HEK293T (cell line): ENCODE measurements around the gene TMTC4.
"Not testable (repeated sequence)": the region's sequence is repeated elsewhere in the genome, so short reads cannot be mapped to it uniquely, and the experiment has no call there.

ENCODE experiments used
- CTCF ChIA-PET: fragments of 350-600 bp; formaldehyde crosslinking; extraction: SDS; loops from one replicate; lab custom pipeline; 2021; ENCODE audit warnings: antibody characterized with exemption, inconsistent platforms; lab: Yijun Ruan, JAX
- POLR2A ChIA-PET: fragments of 350-600 bp; formaldehyde crosslinking; extraction: SDS; loops from one replicate; lab custom pipeline; 2020; ENCODE audit warnings: antibody characterized with exemption, inconsistent platforms; lab: Yijun Ruan, JAX
- DNase-seq: peaks from one replicate; pipeline ENCODE4 v3.0.0; 2012; ENCODE audit warnings: mixed read lengths; ENCODE audit errors: extremely low spot score
- ARNT ChIP-seq: fragments of 450-650 bp; IDR thresholded peaks from 2 replicates; pipeline ENCODE4 v1.6.1; 2017; ENCODE audit warnings: mild to moderate bottlenecking
- BHLHE40 ChIP-seq: fragments of 450-650 bp; IDR thresholded peaks from 2 replicates; pipeline ENCODE4 v1.6.1; 2016; ENCODE audit warnings: mild to moderate bottlenecking, moderate library complexity, borderline replicate concordance
- CTBP1 ChIP-seq: fragments of 450-650 bp; IDR thresholded peaks from 2 replicates; pipeline ENCODE4 v1.6.1; 2016; ENCODE audit warnings: borderline replicate concordance
- ELF4 ChIP-seq: fragments of 450-650 bp; IDR thresholded peaks from 2 replicates; pipeline ENCODE4 v1.6.1; 2017; ENCODE audit warnings: antibody characterized with exemption
- FOXA1 ChIP-seq: fragments of 450-650 bp; IDR thresholded peaks from 2 replicates; pipeline ENCODE4 v1.6.1; 2016; ENCODE audit warnings: mild to moderate bottlenecking
- FOXK2 ChIP-seq: fragments of 450-650 bp; IDR thresholded peaks from 2 replicates; pipeline ENCODE4 v1.6.1; 2016; ENCODE audit warnings: mild to moderate bottlenecking
- FOXM1 ChIP-seq: fragments of 450-650 bp; IDR thresholded peaks from 2 replicates; pipeline ENCODE4 v1.6.1; 2017; ENCODE audit warnings: mild to moderate bottlenecking, borderline replicate concordance
- HDGF ChIP-seq: fragments of 450-650 bp; IDR thresholded peaks from 2 replicates; pipeline ENCODE4 v1.6.1; 2017; ENCODE audit warnings: antibody characterized with exemption, borderline replicate concordance
- L3MBTL2 ChIP-seq: fragments of 450-650 bp; conservative IDR thresholded peaks from 2 replicates; pipeline ENCODE4 v1.6.1; 2016; ENCODE audit warnings: mild to moderate bottlenecking
- LEF1 ChIP-seq: fragments of 450-650 bp; IDR thresholded peaks from 2 replicates; pipeline ENCODE4 v1.6.1; 2017; ENCODE audit warnings: mild to moderate bottlenecking, borderline replicate concordance
- NFRKB ChIP-seq: fragments of 450-650 bp; IDR thresholded peaks from 2 replicates; pipeline ENCODE4 v1.6.1; 2016; ENCODE audit warnings: mild to moderate bottlenecking, moderate library complexity
- SP1 ChIP-seq: fragments of 450-650 bp; IDR thresholded peaks from 2 replicates; pipeline ENCODE4 v1.6.1; 2017
- SUZ12 ChIP-seq: fragments of 450-650 bp; IDR thresholded peaks from 2 replicates; pipeline ENCODE4 v1.6.1; 2016; ENCODE audit warnings: mild to moderate bottlenecking
- TARDBP ChIP-seq: fragments of 450-650 bp; IDR thresholded peaks from 2 replicates; pipeline ENCODE4 v1.6.1; 2016
- ZNF384 ChIP-seq: fragments of 450-650 bp; IDR thresholded peaks from 2 replicates; pipeline ENCODE4 v1.6.1; 2016
- TF ChIP-seq, protein P1 (sequence below): fragments of 450-650 bp; IDR thresholded peaks from 2 replicates; pipeline ENCODE4 v1.6.1; 2016

Gene TMTC4

DNA sequence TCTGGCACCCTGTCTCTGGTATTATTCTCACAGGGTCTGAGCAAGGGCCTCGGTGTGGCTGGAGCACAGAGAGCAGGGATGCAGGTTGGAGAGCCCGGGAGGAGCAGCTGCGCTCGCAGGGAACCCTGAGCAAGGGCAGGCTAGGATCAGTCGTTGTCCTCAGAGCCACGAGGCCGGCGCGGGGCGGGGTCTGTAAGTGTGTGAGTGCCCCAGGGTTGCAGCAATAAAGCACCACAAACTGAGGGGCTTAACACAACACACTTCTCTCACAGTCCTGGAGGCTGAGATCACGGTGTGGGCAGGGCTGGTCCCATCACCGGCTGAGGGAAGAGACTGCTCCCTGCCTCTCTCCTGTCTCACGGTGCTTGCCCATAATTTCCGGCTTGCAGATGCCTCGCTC lies 47.5 kb downstream of the TMTC4 start:
- CTCF ChIA-PET, result no interaction called here
- TF ChIP-seq SP1, result no peak
- DNase-seq, result no peak
- POLR2A ChIA-PET, result no interaction called here

DNA sequence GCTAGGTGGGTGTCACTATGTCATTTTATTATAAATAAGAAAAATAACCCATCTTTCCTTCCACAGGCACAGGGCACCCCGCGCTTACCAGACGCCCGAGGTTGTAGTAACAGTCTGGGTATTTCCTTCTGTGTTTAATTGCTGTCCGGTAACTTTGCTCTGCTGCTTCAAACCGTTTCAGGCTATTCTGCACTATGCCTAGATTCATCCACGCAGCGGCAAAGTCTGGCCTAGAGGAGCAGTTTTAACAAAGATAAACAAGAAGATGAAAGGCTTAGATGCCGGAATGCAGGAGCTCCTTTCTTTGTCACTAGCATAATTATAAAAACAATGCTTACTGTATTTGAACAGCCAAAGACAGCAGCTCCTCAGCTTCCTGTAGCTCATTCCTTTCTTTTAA lies 49.1 kb downstream of the TMTC4 start:
- CTCF ChIA-PET, result no interaction called here
- DNase-seq, result no peak
- TF ChIP-seq SUZ12 (no peak), FOXM1 (no peak), TARDBP (no peak), LEF1 (no peak), ARNT (no peak), L3MBTL2 (no peak), HDGF (no peak), NFRKB (no peak), SP1 (no peak), FOXK2 (no peak), CTBP1 (no peak)
- TF ChIP-seq, protein P1, sequence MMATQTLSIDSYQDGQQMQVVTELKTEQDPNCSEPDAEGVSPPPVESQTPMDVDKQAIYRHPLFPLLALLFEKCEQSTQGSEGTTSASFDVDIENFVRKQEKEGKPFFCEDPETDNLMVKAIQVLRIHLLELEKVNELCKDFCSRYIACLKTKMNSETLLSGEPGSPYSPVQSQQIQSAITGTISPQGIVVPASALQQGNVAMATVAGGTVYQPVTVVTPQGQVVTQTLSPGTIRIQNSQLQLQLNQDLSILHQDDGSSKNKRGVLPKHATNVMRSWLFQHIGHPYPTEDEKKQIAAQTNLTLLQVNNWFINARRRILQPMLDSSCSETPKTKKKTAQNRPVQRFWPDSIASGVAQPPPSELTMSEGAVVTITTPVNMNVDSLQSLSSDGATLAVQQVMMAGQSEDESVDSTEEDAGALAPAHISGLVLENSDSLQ, result no peak
- POLR2A ChIA-PET, result no interaction called here

DNA sequence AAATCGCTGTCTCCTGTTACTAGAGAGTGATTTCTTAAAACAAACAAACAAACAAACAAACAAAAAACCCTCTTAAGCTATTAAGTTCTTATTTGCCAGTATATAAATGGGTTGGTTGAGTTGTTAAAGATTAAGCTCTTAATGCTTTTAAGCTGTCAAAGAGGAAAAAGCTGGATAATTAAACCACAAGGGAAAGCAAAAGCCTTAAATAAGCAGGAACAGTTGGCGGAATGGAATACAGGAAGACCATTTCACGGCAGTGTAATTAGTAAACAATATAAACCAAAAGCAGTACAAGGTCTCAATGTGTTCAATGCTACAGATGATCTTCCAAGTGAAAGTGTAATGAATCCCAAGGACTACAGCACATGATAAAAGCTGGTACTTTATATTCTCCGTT lies 53.8 kb downstream of the TMTC4 start:
- ChIA-PET POLR2A (no interaction called here), CTCF (no interaction called here)
- TF ChIP-seq HDGF (no peak), SUZ12 (no peak), BHLHE40 (no peak), CTBP1 (no peak), FOXA1 (no peak), TARDBP (no peak), ARNT (no peak)
- TF ChIP-seq, protein P1, result no peak
- no peak for DNase-seq

DNA sequence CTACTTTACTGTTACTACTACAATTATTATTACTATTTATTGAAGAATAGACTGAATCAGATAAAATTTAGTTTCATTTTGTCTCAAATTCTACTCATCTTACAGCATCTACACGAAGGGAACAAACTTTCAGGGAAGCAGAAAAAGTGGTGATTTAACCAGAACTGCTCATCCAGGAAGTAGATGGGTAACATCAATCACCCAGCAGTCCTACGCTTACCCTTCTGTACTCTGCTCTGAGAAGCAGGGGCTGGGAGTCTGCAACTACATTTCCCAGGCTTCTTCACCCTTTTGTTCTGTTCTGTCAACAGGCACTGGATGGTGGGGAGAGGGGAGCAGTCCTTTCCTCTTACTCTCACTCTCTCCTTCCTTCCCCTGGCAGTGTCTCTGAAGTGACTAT lies 54.7 kb downstream of the TMTC4 start:
- TF ChIP-seq SUZ12 (no peak), BHLHE40 (no peak), FOXK2 (no peak), SP1 (no peak), TARDBP (no peak), NFRKB (no peak), FOXA1 (no peak), ARNT (no peak), LEF1 (no peak)
- no peak for DNase-seq
- ChIA-PET POLR2A (no interaction called here), CTCF (no interaction called here)

DNA sequence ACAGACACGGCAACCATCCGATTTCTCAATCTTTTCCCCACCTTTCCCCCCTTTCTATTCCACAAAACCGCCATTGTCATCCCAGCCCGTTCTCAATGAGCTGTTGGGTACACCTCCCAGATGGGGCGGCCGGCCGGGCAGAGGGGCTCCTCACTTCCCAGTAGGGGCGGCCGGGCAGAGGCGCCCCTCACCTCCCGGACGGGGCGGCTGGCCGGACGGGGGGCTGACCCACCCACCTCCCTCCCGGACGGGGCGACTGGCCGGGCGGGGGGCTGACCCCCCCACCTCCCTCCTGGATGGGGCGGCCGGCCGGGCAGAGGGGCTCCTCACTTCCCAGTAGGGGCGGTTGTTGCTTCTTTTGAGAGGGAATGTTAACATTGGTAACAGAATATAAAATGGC lies 55.7 kb downstream of the TMTC4 start:
- CTCF ChIA-PET, result interaction anchor here (0.6 kb wide), 1 partner anchor 46 kb away, joined by 3 read pairs; no protein-coding TSS in a partner anchor
- DNase-seq, POLR2A ChIA-PET: not testable (repeated sequence)

DNA sequence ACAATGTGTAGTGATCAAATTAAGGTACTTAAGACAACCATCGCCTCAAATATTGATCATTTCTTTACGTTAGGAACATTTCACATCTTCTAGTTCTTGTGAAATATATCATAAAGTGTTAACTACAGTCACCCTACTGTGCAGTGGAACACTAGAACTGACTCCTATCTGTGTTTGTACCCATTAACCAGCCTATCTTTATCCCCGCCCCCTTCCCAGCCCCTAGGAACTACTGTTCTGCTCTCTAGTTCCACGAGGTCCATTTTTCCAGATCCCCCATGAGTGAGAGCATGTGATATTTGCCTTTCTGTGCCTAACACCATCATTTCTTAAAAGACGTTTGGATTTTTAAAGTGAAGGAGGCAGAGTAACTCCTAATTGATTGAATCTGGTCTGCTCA lies 61.6 kb downstream of the TMTC4 start:
- TF ChIP-seq CTBP1 (no peak), HDGF (no peak), NFRKB (no peak), BHLHE40 (no peak), FOXM1 (no peak), ARNT (no peak), TARDBP (no peak), SUZ12 (no peak), FOXK2 (no peak), ELF4 (no peak), LEF1 (no peak), L3MBTL2 (no peak), FOXA1 (no peak), ZNF384 (no peak), SP1 (no peak)
- TF ChIP-seq, protein P1, result no peak
- CTCF ChIA-PET, result no interaction called here
- POLR2A ChIA-PET, result no interaction called here

DNA sequence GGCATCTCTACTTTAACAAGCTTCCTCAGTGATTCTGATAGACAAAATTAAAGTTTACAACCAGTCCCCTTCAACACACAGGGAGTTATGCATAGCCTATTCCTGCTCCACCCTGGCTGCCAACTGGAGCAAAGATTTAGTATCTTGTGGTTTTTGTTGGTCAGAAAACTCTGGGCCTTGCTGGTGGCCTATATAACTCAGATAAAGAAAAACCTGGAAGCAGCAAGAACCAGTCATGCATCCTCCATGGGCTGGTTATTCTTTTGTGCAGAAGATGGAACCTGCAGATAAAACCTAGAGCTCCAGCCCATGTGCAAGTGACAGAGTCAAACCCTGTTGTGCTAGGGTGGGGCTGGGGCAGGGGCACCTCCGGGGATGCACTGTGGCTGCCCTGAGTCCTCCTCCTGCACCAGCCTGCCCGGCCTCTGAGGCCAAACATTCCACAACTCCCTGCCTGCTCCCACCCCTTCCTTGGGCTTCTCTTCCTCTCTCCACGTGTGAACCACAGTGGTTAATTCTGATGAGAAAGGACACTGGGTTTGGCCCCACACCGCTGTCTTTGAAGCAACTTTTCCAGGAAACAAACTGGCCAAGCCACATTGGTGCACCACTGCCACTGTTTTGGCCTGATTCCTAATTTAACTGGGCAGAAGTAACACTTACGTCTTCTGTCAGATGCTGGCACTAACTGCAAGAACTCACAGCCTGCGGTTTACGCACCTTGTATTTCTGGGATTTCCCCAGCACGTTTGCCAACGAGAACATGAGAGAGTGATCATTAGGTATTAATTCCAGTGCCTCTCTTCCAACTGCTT lies 62.7 kb downstream of the TMTC4 start:
- TF ChIP-seq LEF1 (no peak), ARNT (no peak), ZNF384 (no peak), HDGF (no peak), CTBP1 (no peak), TARDBP (no peak), BHLHE40 (no peak), ELF4 (no peak)
- TF ChIP-seq, protein P1, result no peak
- ChIA-PET CTCF (no interaction called here), POLR2A (no interaction called here)
- no peak for DNase-seq

More for the DNA sequence above, 61.6 kb downstream of the TMTC4 start:
- DNase-seq, result no peak
